Measurements from ENCODE around the gene B3GAT1. TPM values are rescaled to one million over a fixed set of nuclear protein-coding genes. Genes with fewer than 3 reads are reported as not detected.

The B3GAT1 gene
- total RNA-seq, 1 donor from 2014 or later = 3.5 TPM

DNA sequence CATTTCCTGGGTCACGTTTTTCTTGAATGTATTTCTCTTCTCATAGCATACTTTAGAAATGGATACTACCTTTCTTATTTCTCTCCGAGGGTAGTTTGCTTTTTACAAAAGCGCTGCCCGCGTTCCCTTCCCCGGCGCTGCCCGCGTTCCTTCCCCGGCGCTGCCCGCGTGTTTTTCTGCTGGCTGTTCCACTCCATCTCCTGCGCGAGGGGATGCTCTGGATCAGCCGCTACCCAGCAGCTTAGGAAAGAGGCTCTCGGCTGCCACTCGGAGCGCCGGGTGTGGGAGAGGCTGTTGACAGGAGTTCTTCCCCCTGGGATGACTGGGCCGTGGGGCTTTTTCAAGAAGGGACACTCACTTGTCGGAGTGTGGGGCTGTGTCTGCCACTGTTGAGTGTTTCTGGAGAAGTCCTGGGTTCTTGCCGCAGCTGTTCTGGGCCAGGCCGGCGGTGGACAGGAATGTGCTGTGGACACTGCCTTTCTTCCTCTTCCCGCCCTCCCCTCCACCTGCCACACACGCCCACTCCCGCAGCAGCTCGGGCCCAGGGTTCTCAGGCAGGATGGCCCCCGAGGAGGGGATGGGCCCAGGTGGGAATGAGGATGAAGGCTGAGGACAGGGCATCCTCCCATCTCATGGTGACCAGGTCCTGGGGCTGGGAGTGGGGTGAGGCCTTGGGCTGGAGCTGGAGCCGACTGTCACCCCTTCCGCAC is 49.7 kb downstream of the B3GAT1 start:
- Mint-ChIP-seq H3K36me3 (no peaks in the 10 kb centered on the region), H3K9me3 (no peaks in the 10 kb centered on the region), H3K27me3 (peaks cover 5% of the 10 kb centered on the region), H3K27ac (no peak overlapping the region), H3K4me3 (no peak overlapping the region), H3K4me1 (ENCODE audit: unreplicated experiment) (no peaks in the 10 kb centered on the region)
- TF ChIP-seq, protein P1, sequence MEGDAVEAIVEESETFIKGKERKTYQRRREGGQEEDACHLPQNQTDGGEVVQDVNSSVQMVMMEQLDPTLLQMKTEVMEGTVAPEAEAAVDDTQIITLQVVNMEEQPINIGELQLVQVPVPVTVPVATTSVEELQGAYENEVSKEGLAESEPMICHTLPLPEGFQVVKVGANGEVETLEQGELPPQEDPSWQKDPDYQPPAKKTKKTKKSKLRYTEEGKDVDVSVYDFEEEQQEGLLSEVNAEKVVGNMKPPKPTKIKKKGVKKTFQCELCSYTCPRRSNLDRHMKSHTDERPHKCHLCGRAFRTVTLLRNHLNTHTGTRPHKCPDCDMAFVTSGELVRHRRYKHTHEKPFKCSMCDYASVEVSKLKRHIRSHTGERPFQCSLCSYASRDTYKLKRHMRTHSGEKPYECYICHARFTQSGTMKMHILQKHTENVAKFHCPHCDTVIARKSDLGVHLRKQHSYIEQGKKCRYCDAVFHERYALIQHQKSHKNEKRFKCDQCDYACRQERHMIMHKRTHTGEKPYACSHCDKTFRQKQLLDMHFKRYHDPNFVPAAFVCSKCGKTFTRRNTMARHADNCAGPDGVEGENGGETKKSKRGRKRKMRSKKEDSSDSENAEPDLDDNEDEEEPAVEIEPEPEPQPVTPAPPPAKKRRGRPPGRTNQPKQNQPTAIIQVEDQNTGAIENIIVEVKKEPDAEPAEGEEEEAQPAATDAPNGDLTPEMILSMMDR (conservative IDR thresholded peaks at IDR 0.05) = no peak
- DNase-seq (ENCODE audit: extremely low spot score, unreplicated experiment) = no peak

DNA sequence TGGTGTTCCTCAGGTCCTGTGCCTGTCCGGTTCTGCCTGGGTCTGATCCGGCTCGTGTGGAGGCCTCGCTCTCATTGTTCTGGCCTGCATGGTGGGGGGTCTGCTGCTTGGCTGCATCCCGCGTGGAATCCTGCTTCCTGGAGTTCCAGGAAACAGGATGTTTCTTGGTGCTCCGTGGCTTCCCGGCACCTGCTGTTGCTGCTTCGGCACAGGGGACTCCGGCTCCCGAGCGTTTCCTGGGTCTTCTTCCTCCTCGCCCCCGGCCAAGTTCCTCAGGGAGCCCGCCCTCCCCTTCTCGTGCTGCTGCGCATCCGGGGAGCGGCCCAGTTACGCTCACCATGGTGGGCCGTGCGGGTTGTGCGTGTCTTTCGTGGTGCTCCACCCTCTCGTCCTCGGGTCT is 50.4 kb downstream of the B3GAT1 start:
- Mint-ChIP-seq H3K27me3 (peaks cover 5% of the 10 kb centered on the region), H3K4me1 (ENCODE audit: unreplicated experiment) (no peaks in the 10 kb centered on the region), H3K36me3 (no peaks in the 10 kb centered on the region), H3K9me3 (no peaks in the 10 kb centered on the region), H3K4me3 (no peak overlapping the region), H3K27ac (no peak overlapping the region)
- TF ChIP-seq, protein P1 (conservative IDR thresholded peaks at IDR 0.05) = no peak
- no peak for DNase-seq (ENCODE audit: extremely low spot score, unreplicated experiment)

DNA sequence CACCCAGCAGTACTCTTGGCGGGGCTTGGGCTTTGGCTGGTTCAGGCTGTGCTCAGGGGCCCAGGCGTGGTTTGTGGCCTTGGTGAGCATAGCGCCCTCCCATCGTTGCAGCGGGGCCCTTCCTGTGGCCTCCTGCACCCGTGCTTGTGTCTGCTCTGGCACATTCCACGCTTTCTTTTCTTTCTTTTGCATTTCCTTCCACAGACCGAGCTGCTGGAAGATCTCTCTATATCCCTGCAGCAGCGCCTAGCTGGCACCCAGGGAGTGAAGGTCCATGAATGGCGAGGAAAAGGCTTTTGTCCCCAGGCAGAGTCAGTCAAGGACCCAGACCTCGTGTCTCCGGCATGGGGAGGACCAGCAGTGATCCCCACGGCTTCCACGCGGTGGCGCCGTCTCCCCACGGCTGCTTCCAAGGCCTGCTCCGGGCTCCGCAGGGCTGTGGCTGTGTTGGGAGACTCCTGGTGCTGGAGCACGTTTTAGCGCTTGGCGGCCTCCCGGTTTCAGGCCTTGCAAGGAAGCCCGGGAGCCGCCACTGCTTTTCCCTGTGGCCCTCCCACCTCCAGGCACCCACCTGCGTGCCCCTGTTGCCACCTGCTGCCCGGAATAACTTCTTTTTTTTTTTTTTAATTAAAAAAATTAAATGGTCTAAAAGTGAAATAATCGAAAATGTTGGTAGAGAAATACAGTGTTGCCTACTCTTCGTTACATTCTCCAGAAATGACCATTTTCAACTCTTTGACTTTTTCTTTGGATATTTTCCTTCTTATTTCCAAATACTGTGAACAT is 51.8 kb downstream of the B3GAT1 start:
- TF ChIP-seq, protein P1 (conservative IDR thresholded peaks at IDR 0.05) = peak; percentile 96
- Mint-ChIP-seq H3K36me3 (no peaks in the 10 kb centered on the region), H3K27ac (peak overlapping the region; percentile 6), H3K4me3 (no peak overlapping the region), H3K4me1 (ENCODE audit: unreplicated experiment) (no peaks in the 10 kb centered on the region), H3K27me3 (peaks cover 5% of the 10 kb centered on the region), H3K9me3 (no peaks in the 10 kb centered on the region)
- peak; percentile 91 for DNase-seq (ENCODE audit: extremely low spot score, unreplicated experiment)

DNA sequence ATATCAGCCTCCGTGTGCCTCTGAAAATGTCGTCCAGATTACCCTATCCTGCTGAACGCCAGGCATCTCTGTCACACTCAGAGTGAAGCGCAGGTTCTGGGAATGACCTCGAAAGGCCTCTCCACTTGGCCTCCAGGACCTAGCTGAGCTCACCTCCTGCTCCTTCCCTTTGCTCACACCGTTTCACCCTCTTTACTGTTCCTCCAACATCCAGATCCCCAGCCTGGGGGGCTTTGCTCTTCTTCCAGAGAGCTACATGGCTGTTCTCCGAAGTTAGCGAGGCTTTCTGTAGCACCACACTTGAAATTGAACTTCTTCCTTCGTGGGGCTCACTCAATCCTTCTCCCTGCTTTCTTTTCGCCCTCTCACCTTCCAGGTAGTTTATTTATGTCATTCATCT is 52.4 kb downstream of the B3GAT1 start:
- no peaks in the 10 kb centered on the region for H3K9me3 Mint-ChIP-seq
- H3K4me3 Mint-ChIP-seq = no peak overlapping the region
- TF ChIP-seq, protein P1 (conservative IDR thresholded peaks at IDR 0.05) = no peak
- H3K4me1 Mint-ChIP-seq (ENCODE audit: unreplicated experiment) = no peaks in the 10 kb centered on the region
- no peaks in the 10 kb centered on the region for H3K36me3 Mint-ChIP-seq
- peaks cover 5% of the 10 kb centered on the region for H3K27me3 Mint-ChIP-seq
- no peak for DNase-seq (ENCODE audit: extremely low spot score, unreplicated experiment)
- peak overlapping the region; percentile 6 for H3K27ac Mint-ChIP-seq

DNA sequence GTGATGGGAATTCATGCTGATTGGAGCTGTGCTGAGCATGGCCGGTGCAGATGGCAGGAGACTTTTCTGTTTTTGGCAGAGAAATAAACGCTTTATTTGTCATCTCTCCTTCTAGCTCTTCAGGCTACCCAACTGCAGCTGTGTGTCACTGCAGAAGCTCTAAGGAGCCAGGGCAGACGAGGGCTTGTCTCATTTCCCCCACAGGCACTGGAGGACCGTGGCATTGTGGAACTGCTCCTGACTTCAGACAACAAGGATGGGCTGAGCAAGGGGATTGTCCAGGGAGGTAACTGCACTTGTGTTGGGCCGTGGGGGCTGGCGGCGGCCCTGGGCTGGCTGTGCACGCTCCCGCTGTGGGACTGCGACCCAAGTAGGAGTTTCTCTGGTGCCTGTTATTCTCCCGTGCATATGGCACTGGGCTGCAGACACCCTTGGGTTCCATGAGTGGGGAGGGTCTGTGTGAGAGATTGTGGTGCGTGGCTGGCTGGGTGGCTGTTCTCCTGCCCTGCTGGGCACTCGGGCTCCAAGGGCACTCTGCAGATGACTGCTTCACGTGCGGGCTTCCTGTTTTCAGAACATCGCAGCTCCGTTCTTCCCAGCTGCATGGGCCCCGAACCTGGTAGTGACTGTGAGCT is 53.1 kb downstream of the B3GAT1 start:
- Mint-ChIP-seq H3K9me3 (no peaks in the 10 kb centered on the region), H3K27me3 (peaks cover 5% of the 10 kb centered on the region), H3K4me3 (no peak overlapping the region), H3K4me1 (ENCODE audit: unreplicated experiment) (no peaks in the 10 kb centered on the region), H3K27ac (no peak overlapping the region), H3K36me3 (no peaks in the 10 kb centered on the region)
- DNase-seq (ENCODE audit: extremely low spot score, unreplicated experiment) = no peak
- TF ChIP-seq, protein P1 (conservative IDR thresholded peaks at IDR 0.05) = no peak

All from type B pancreatic cell (in vitro differentiated cells).